Common myeloid progenitor, CD34-positive (primary cell): ENCODE data around the gene PLAC8.

ENCODE experiments used
- CTCF ChIA-PET: fragments of 350-600 bp; sonication (Branson Sonifier 250); formaldehyde crosslinking; loops from one replicate; lab custom pipeline; 2021; ENCODE audit warnings: antibody characterized with exemption; lab: Charles Lee
- POLR2A ChIA-PET: fragments of 350-600 bp; sonication (Branson Sonifier 250); formaldehyde crosslinking; loops from one replicate; lab custom pipeline; 2021; ENCODE audit warnings: antibody characterized with exemption; lab: Charles Lee
- DNase-seq, 3 donors: peaks; one replicate each; pipeline versions ENCODE4 v3.0.0 to v3.0.0-alpha.2; 2013
- H3K27ac ChIP-seq, 2 experiments: 1 replicate in 1 of 2; 2 replicates in 1 of 2; pipeline ENCODE4 v1.7.0; 2013; ENCODE audit warnings: inconsistent platforms in 2 of 2, low read length in 2 of 2, mild to moderate bottlenecking in 2 of 2, low read depth in 1 of 2, moderate library complexity in 1 of 2; ENCODE audit not compliant: severe bottlenecking in 2 of 2, insufficient read depth in 1 of 2, poor library complexity in 1 of 2
- H3K27me3 ChIP-seq, 5 experiments: replicated peaks in 2 of 5; 1 replicate in 3 of 5; 2 replicates in 2 of 5; pipeline versions ENCODE4 v1.6.1 to v1.7.0; 2013; ENCODE audit warnings: low read length in 4 of 5, mild to moderate bottlenecking in 2 of 5, moderate library complexity in 2 of 5, inconsistent platforms in 1 of 5; ENCODE audit not compliant: insufficient read depth in 5 of 5, control insufficient read depth in 4 of 5
- H3K36me3 ChIP-seq, 4 experiments: 1 replicate in 2 of 4; 2 replicates in 2 of 4; pipeline versions ENCODE4 v1.6.1 to v1.7.0; 2013; ENCODE audit warnings: low read length in 3 of 4, control low read depth in 1 of 4, mild to moderate bottlenecking in 1 of 4; ENCODE audit not compliant: control insufficient read depth in 4 of 4, insufficient read depth in 4 of 4
- H3K4me1 ChIP-seq, 4 experiments: 1 replicate in 3 of 4; 2 replicates in 1 of 4; pipeline versions ENCODE4 v1.6.1 to v1.7.1; 2013; ENCODE audit warnings: low read length in 3 of 4, mild to moderate bottlenecking in 3 of 4, control low read depth in 1 of 4, inconsistent platforms in 1 of 4, moderate library complexity in 1 of 4; ENCODE audit not compliant: control insufficient read depth in 4 of 4, insufficient read depth in 4 of 4; ENCODE audit errors: control extremely low read depth in 1 of 4
- H3K4me3 ChIP-seq, 7 experiments: 1 replicate in 4 of 7; 2 replicates in 3 of 7; pipeline versions ENCODE4 v1.5.1 to v1.7.0; 2013; ENCODE audit warnings: mild to moderate bottlenecking in 7 of 7, low read length in 6 of 7, moderate library complexity in 6 of 7, inconsistent platforms in 2 of 7, low read depth in 2 of 7, control low read depth in 1 of 7; ENCODE audit not compliant: insufficient read depth in 4 of 7, control insufficient read depth in 1 of 7; ENCODE audit errors: extremely low read depth in 1 of 7
- H3K9me3 ChIP-seq, 5 experiments: 1 replicate in 4 of 5; 2 replicates in 1 of 5; pipeline versions ENCODE4 v1.6.1 to v1.7.1; 2013; ENCODE audit warnings: low read length in 4 of 5, mild to moderate bottlenecking in 2 of 5, inconsistent platforms in 1 of 5, low read depth in 1 of 5, moderate library complexity in 1 of 5; ENCODE audit not compliant: control insufficient read depth in 4 of 5, insufficient read depth in 2 of 5; ENCODE audit errors: control extremely low read depth in 1 of 5
- WGBS: methylation state at CpG from one replicate; pipeline ENCODE4 v1.1.5; 2013; ENCODE audit not compliant: insufficient coverage; 5-methylcytosine and 5-hydroxymethylcytosine counted together

PLAC8 gene

DNA sequence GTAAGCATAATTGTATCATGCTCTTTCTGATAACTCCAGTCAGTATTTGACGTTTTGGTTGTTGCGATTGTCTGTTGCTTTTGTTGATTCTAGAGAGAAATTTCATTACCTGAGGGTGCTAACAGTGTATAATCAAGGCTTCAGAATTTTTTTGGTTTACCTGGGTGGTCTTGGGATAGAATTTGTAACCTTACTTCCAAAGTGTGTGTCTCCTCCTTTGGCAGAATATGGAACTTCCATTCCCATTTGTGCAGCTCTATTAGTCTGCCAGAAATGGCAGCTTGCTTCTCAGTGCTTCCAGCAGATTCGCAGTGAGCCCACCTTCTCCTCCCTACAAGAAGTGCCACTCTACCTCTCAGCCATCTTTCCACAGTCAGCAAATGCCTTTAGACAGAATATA is 74.3 kb downstream of the PLAC8 start:
- no peak overlapping the region for H3K27ac ChIP-seq
- 100% methylated on average over 1 of the region's 3 CpGs for WGBS
- H3K4me3 ChIP-seq, result no peak overlapping the region
- no peaks in the 10 kb centered on the region for H3K27me3 ChIP-seq
- ChIA-PET CTCF (interaction anchor here (1.0 to 1.7 kb wide), 2 partner anchors 16 to 35 kb away, joined by 3 to 5 read pairs; no protein-coding TSS in a partner anchor), POLR2A (interaction anchor here (0.6 kb wide), 2 partner anchors 29 to 188 kb away, joined by 3 read pairs; no protein-coding TSS in a partner anchor)
- no peak for DNase-seq
- H3K9me3 ChIP-seq, result no peaks in the 10 kb centered on the region
- H3K36me3 ChIP-seq, result peaks cover 0 to 6% (median 0%) of the 10 kb centered on the region in 4 experiments
- peaks cover 13 to 20% (median 16%) of the 10 kb centered on the region in 4 experiments for H3K4me1 ChIP-seq
